Hematopoietic multipotent progenitor cell treated with erythropoietin and hydrocortisone succinate and interleukin-3 and kit ligand, for 6 days (in vitro differentiated cells): ENCODE measurements around the gene STARD3.

Source experiments
- DNase-seq: peaks from one replicate; pipeline ENCODE4 v3.0.0-alpha.2; 2015

The STARD3 gene

DNA sequence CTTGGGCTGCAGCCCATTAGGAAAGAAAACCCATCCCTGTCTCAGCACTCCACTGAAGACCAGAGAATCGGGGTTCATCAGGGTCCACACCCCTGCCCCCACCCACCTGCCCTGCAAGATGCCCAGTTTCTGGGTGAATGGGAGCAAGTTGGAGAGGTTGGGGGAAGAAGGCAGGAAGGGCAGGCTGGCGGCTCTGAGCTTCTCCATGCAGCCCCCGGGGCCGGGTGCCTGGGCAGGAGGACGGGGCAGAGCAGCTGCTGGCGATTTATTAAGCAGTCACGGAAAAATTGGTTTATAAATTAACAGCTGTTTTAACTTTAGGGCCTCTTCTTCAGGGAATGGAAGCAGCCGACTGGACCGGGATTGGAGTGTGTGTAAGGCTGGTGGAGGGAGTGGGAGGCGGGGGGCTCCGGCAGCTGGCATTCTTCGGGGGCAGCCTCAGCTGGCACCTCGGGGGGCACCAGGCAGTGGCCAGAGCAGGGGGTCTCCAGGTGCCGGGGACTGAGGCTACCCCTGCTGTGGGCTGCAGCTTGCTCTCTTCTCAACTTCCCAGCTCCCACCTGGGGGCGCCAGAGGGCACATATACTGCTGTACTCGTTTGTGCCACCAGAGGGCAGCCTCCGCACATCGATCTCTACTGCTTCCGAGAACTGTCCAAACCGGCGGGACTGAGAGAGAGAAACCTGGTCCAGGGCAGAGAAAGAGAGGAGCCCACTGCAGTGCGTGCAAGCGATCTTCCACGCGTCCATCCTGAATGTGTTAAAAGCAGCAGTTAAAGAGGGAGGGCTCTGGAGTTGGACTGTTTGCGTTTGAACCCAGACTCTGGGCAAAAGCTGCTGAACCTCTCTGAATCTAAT, 15.2 kb upstream of the STARD3 start:
- peak; percentile 88 for DNase-seq

- DNase-seq = no peak
Measured at GRCh38 chr17:39622380-39623006, 14.5 kb upstream of the STARD3 start.

- peak; percentile 88 for DNase-seq
Measured at GRCh38 chr17:39623356-39623950, 13.5 kb upstream of the STARD3 start.

DNA sequence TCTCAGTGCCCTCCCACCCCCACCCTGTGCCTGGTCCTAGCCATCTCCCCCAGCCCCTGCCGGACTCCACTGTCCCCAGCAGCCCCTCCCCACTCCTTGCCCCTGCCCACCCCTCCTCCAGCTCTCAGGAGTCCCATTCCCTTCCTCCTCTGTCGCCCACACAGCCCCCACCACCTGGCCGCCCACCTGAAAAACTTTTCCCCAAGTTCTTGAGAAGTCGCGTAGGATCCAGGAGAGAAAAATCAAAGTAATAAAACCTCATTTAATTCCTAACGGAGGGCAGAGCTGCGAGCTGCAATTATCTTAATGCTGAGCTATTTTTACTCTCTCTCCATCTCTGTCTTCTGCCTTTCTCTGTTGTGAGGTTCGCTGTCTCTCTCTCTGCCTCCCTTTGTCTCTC, 12.6 kb upstream of the STARD3 start:
- no peak for DNase-seq

GRCh38 chr17:39625198-39625785, 11.7 kb upstream of the STARD3 start:
- DNase-seq = no peak

- DNase-seq = no peak
Measured at GRCh38 chr17:39626171-39627046, 10.5 kb upstream of the STARD3 start, which contains the start of gene PPP1R1B. Gene PPP1R1B, plus strand, starts transcription at chr17:39626952. Its CDS starts 441 bp downstream, at chr17:39627393.

DNA sequence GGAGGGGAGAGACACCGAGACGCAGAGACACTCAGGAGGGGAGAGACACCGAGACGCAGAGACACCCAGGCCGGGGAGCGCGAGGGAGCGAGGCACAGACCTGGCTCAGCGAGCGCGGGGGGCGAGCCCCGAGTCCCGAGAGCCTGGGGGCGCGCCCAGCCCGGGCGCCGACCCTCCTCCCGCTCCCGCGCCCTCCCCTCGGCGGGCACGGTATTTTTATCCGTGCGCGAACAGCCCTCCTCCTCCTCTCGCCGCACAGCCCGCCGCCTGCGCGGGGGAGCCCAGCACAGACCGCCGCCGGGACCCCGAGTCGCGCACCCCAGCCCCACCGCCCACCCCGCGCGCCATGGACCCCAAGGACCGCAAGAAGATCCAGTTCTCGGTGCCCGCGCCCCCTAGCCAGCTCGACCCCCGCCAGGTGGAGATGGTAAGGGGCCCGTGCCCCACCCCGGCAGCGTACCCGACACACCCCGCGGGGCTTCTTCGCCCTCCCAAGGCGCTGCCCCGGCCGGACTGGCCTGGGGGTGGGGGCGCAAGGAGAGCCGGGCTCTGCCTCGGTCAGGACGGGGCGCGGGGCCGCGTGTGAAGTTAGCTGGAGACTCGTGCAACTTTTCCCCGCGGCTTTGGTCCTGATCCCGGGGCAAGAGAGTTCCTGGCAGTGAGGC, 9.8 kb upstream of the STARD3 start:
- DNase-seq = no peak

DNA sequence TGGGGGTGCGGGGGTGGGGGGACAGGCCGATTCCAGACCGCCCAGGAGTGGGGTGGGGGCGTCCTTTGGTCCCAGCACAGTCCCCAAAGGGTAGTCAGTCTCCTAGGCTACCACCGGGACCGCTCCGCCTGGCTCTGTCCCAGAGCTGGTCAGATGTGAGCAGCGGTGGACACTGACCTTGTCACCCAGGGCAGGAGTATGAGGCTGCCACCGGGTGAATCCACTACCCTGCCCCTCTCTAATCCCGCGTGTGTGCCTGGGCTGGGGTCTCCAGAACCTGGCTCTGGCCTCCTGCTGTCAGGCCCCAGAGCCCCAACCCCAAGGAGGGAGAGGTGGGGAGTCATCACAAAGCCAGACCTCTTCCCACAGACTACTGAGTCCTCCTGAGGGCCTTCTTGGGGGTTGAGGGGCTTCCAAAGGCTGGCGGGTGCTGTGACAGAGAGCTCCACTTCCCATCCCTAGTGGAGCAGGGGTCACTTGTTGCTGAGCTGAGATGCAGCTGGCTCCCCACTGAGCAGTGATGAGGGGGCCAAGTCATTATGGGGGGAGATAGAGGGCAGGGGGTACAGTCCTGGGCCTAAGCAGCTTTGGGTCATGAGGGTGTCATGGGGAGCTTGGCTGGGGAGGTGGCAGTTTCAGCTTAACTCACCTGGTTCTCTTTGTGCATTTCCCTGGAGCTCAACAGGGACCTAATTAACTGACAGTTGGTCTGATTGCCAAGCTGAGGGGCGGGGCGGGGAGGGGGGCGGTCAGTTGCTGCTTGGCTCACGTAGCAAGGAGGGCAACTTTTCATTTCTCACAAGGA, 9.0 kb upstream of the STARD3 start:
- no peak for DNase-seq

DNA sequence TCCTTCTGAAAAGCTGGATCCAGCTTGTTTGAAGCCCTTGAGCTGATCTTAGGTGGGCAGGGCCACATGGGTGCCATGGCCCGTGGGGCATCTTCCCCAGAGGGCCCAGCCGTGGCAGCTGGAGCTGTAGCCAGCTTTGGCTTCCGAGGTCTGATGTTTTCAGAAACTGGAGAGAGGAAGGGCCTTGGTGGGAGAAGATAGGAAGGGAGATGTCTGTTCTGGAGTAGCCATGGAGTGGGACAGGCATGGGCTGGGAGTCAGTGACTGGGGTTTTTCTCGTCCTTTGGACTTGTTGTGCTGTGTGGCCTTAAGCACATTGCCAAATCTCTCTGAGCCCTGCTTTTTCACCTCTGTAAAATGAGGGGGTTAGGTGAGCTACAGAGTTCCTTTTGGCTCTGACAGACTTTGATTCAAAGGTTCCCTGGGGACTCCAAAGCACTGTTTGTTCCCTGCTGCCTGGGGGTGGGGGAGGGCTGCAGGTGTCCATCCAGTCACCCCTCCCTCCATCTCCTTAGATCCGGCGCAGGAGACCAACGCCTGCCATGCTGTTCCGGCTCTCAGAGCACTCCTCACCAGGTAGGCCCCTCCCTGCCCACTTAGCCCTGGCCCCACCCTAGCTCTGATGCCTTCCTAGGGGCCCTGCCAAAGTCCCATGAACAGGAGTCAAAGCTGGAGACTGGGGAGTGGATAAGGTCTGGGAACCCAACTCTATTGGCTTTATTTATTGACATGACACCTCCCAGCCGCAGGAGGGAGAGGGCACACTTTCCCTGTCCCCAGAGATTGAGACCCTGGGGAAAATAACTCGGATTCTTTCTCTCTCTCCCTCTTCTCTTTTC, 8.1 kb upstream of the STARD3 start:
- DNase-seq = no peak

GRCh38 chr17:39629494-39629880, 7.5 kb upstream of the STARD3 start:
- no peak for DNase-seq

- peak; percentile 55 for DNase-seq
Measured at GRCh38 chr17:39629898-39630297, 7.0 kb upstream of the STARD3 start.

DNA sequence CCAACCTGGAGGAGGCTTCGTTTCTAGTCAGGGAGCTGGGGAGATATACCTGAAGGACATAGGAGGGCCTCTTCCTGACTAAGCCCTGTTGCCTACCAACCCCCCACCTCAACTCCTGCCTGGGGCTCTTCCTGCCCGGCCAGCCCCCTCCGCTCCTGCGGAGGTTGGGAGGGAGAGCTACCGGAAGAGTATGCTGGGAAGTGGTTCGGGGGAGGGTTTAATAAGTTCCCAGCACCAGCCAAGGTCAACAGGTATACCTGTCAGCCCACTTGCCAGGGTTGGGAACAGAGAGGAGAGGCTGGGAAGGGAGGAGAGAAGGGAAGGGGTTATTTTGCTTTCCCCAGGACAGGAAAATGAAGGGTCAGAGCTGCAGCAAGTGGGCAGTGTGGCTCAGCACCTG, 5.5 kb upstream of the STARD3 start:
- DNase-seq = no peak

- DNase-seq = no peak
Measured at GRCh38 chr17:39632153-39632941, 4.6 kb upstream of the STARD3 start.

DNA sequence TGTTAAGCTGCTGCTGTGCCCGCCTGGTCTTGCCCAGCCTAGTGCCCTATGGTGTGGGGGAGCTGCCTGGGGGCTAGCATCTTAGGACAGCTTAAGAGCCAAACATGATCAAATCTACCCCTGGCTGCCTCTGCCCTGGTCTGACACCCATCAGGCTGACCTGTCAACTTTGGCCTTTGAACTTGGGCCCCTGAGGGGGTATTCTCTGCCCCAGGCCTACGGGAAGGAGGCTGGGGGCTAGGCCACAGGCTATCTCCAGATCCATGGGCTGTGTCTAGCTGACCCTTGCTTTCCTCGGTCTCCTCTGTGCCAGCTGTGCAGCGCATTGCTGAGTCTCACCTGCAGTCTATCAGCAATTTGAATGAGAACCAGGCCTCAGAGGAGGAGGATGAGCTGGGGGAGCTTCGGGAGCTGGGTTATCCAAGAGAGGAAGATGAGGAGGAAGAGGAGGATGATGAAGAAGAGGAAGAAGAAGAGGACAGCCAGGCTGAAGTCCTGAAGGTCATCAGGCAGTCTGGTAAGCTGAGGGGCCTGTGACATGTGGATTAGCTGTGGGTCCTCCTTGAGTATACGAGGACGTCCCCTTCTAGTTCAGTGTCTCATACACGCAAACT, 3.3 kb upstream of the STARD3 start:
- DNase-seq = no peak

DNA sequence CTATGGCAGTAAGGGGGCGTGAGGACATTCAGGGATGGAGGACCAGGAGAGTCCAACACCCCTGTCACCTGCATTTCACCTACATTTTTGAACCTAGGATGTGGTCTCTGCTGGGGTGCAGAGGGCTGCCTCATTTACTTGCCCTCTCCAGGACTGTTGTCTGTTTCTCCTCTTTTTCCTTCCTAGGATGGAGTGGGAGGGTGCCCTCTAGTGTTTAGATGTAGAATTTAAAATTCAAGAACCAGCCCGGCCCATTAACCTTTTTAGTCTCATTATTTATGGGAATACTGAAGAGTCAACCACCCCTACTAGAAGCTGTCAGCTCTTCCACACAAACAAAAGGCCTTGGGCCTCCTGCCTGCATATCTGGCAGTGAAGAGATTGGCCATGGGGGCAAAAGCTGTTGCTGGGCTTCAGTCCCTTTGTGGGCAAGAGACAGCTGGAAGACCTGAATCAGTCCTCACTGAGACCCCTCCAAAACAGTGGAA, 2.5 kb upstream of the STARD3 start:
- peak; percentile 85 for DNase-seq

DNA sequence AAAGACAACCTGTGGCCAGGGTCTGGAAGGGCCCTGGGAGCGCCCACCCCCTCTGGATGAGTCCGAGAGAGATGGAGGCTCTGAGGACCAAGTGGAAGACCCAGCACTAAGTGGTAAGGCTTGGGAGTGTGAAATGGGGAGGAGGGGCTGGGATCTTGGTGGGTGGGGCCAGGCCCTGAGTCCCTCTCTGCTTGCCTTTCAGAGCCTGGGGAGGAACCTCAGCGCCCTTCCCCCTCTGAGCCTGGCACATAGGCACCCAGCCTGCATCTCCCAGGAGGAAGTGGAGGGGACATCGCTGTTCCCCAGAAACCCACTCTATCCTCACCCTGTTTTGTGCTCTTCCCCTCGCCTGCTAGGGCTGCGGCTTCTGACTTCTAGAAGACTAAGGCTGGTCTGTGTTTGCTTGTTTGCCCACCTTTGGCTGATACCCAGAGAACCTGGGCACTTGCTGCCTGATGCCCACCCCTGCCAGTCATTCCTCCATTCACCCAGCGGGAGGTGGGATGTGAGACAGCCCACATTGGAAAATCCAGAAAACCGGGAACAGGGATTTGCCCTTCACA, 1.2 kb upstream of the STARD3 start:
- DNase-seq = no peak

GRCh38 chr17:39636587-39636926, 387 bp upstream of the STARD3 start:
- DNase-seq = no peak

- no peak for DNase-seq
Measured at GRCh38 chr17:39638317-39638716, 1.4 kb downstream of the STARD3 start.
